K562 (cell line): ENCODE data around the gene DCAF8. TPM values are rescaled to one million over a fixed set of nuclear protein-coding genes. Genes with fewer than 3 reads are reported as not detected.
A peak's percentile ranks its signal among the peaks of the same experiment; 100 is the strongest.

Experiments used
- ARID2 ChIP-seq: fragments of 450-650 bp; IDR thresholded peaks from 2 replicates; pipeline ENCODE4 v1.6.1; 2017; ENCODE audit warnings: antibody characterized with exemption, mild to moderate bottlenecking
- BDP1 ChIP-seq: IDR thresholded peaks from 3 replicates; pipeline ENCODE4 v1.6.1; 2011; ENCODE audit not compliant: insufficient read length, insufficient read depth
- BRF1 ChIP-seq: IDR thresholded peaks from 3 replicates; pipeline ENCODE4 v1.6.1; 2011; ENCODE audit warnings: borderline replicate concordance, mild to moderate bottlenecking; ENCODE audit not compliant: insufficient read length; ENCODE audit errors: extremely low read depth
- CREB3 ChIP-seq: fragments of 450-650 bp; conservative IDR thresholded peaks from 2 replicates; pipeline ENCODE4 v1.6.1; 2016; ENCODE audit warnings: missing genetic modification characterization, low read depth, mild to moderate bottlenecking, missing compliant biosample characterization, moderate library complexity
- CREBBP ChIP-seq: IDR thresholded peaks from one replicate; pipeline ENCODE4 v1.6.1; 2012; ENCODE audit warnings: low read depth, mild to moderate bottlenecking, control low read depth, inconsistent platforms, low read length
- HIVEP1 ChIP-seq: fragments of 250-450 bp; sonication (Bioruptor Pico); IDR thresholded peaks from 2 replicates; pipeline ENCODE4 v1.4.0; 2020; ENCODE audit warnings: mild to moderate bottlenecking
- HSF4 ChIP-seq: fragments of 250-450 bp; sonication (Bioruptor Pico); IDR thresholded peaks from 2 replicates; pipeline ENCODE4 v2.1.2; 2022; ENCODE audit warnings: mild to moderate bottlenecking, moderate library complexity, borderline replicate concordance
- NELFE ChIP-seq: IDR thresholded peaks from 2 replicates; pipeline ENCODE4 v1.6.1; 2011; ENCODE audit warnings: mild to moderate bottlenecking; ENCODE audit not compliant: insufficient read depth, insufficient read length
- NEUROD1 ChIP-seq: fragments of 150-350 bp; IDR thresholded peaks from 2 replicates; pipeline ENCODE4 v1.6.1; 2014; ENCODE audit warnings: borderline replicate concordance, low read length, low read depth; ENCODE audit not compliant: partially characterized antibody
- NFIX ChIP-seq: fragments of 250-450 bp; sonication (Bioruptor Pico); IDR thresholded peaks from 2 replicates; pipeline ENCODE4 v1.4.0; 2020; ENCODE audit warnings: low read depth, mild to moderate bottlenecking, moderate library complexity
- POLR2AphosphoS5 ChIP-seq: IDR thresholded peaks from 2 replicates; pipeline ENCODE4 v1.6.1; 2011; ENCODE audit warnings: mild to moderate bottlenecking, low read depth, low read length, moderate library complexity; ENCODE audit not compliant: control insufficient read depth, insufficient read depth
- RREB1 ChIP-seq: fragments of 250-450 bp; sonication (Bioruptor Pico); IDR thresholded peaks from 2 replicates; pipeline ENCODE4 v1.4.0; 2020
- SLC30A9 ChIP-seq: fragments of 250-450 bp; sonication (Bioruptor Pico); IDR thresholded peaks from 2 replicates; pipeline ENCODE4 v1.8.0; 2022; ENCODE audit warnings: mild to moderate bottlenecking, moderate library complexity
- SOX6 ChIP-seq: fragments of 450-650 bp; IDR thresholded peaks from 2 replicates; pipeline ENCODE4 v1.6.1; 2014; ENCODE audit warnings: mild to moderate bottlenecking
- TFAP4 ChIP-seq: sonication (generic); formaldehyde crosslinking; IDR thresholded peaks from 2 replicates; pipeline ENCODE4 v1.8.0; 2022; ENCODE audit warnings: missing genetic modification reagents, mild to moderate bottlenecking, moderate library complexity, borderline replicate concordance
- TRIM24 ChIP-seq, 2 experiments: fragments of 450-650 bp; IDR thresholded peaks; 2 replicates each; pipeline ENCODE4 v1.6.1; 2016
- ZBTB7A ChIP-seq: IDR thresholded peaks from 2 replicates; pipeline ENCODE4 v1.6.1; 2011; ENCODE audit warnings: low read depth, mild to moderate bottlenecking, low read length, moderate library complexity, borderline replicate concordance; ENCODE audit not compliant: control insufficient read depth
- ZNF165 ChIP-seq: fragments of 250-450 bp; sonication (Bioruptor Pico); IDR thresholded peaks from 2 replicates; pipeline ENCODE4 v1.4.0; 2020; ENCODE audit warnings: borderline replicate concordance
- ZNF175 ChIP-seq: fragments of 200-800 bp; sonication (Bioruptor generic); IDR thresholded peaks from 2 replicates; pipeline ENCODE4 v1.6.1; 2016; ENCODE audit warnings: low read depth, mild to moderate bottlenecking, missing genetic modification characterization, missing compliant biosample characterization
- ZNF699 ChIP-seq: fragments of 250-450 bp; sonication (Bioruptor Pico); IDR thresholded peaks from 2 replicates; pipeline ENCODE4 v1.8.0; 2021; ENCODE audit warnings: mild to moderate bottlenecking, moderate library complexity; ENCODE audit not compliant: insufficient replicate concordance
- polyA plus RNA-seq, 8 experiments: library from polyadenylated mRNA; depleted of rRNA in 4 of 8; stranded (reverse) in 5 of 8; unstranded in 3 of 8; fragments of >200 nt; fragmentation: Nextera tagmentation in 2 of 8; fragmentation: Illumina TruSeq in 1 of 8; extraction: Ambion mirVana in 2 of 8; extraction: Trizol in 1 of 8; gene quantifications; 2 replicates each; pipeline versions ENCODE4 v1.2.1 to v1.2.3, GENCODE V29; 2011 to 2014; ENCODE audit warnings: inconsistent platforms in 1 of 8, missing spikeins in 1 of 8
- total RNA-seq, 7 experiments: library from RNA; depleted of rRNA in 6 of 7; stranded (reverse); fragments of >200 nt in 6 of 7; fragmentation: Illumina TruSeq in 2 of 7; extraction: Trizol in 2 of 7; gene quantifications; 2 replicates each; pipeline versions ENCODE4 v1.2.1 to v1.2.3, GENCODE V29; 2011 to 2021; ENCODE audit warnings: low replicate concordance in 1 of 7

The DCAF8 gene
- total and polyA plus RNA-seq, 9 of the 15 experiments (the other 6 are each of a cell fraction or from before 2014, with no cell fraction given), result 11.6 to 149 (median 81.3) TPM

- TF ChIP-seq ZBTB7A (peak; percentile 82; the same call in 1 of the 2 replicates), TFAP4 (CRISPR knock-in tag) (peak; percentile 51; the same call in 1 of the 2 replicates), POLR2AphosphoS5 (peak; percentile 93), NEUROD1 (no peak), HIVEP1 (CRISPR knock-in tag) (no peak), NFIX (CRISPR knock-in tag) (no peak), TRIM24 (IDR thresholded peaks at IDR 0.05) (peak in 1 of 2 experiments; percentile 36; a peak in 1 of 4 replicates), ZNF175 (CRISPR knock-in tag) (no peak), ZNF699 (no peak), BRF1 (no peak), CREBBP (no peak), RREB1 (0 out of 2 replicates have a peak, but pooled peaks have one; percentile 28), CREB3 (tag) (no peak; the same call in 1 of the 2 replicates), SLC30A9 (CRISPR knock-in tag) (no peak), BDP1 (no peak), ZNF165 (CRISPR knock-in tag) (no peak), NELFE (no peak), ARID2 (0 out of 2 replicates have a peak, but pooled peaks have one; percentile 39), HSF4 (CRISPR knock-in tag) (no peak), SOX6 (peak; percentile 17; the same call in 1 of the 2 replicates)
Observed at GRCh38 chr1:160261893-160262794, at the start of gene DCAF8 (continued).
